Epidermal melanocyte (primary cell): ENCODE results near the gene QSOX1.

ENCODE experiments used
- DNase-seq: peaks from one replicate; pipeline ENCODE4 v3.0.0; 2011; ENCODE audit warnings: low spot score; ENCODE audit not compliant: insufficient read length

The QSOX1 gene

GRCh38 chr1:180249725-180250498 is 95.2 kb downstream of the QSOX1 start:
- DNase-seq = no peak

- no peak for DNase-seq
Measured at GRCh38 chr1:180250499-180250770, 95.8 kb downstream of the QSOX1 start.

DNA sequence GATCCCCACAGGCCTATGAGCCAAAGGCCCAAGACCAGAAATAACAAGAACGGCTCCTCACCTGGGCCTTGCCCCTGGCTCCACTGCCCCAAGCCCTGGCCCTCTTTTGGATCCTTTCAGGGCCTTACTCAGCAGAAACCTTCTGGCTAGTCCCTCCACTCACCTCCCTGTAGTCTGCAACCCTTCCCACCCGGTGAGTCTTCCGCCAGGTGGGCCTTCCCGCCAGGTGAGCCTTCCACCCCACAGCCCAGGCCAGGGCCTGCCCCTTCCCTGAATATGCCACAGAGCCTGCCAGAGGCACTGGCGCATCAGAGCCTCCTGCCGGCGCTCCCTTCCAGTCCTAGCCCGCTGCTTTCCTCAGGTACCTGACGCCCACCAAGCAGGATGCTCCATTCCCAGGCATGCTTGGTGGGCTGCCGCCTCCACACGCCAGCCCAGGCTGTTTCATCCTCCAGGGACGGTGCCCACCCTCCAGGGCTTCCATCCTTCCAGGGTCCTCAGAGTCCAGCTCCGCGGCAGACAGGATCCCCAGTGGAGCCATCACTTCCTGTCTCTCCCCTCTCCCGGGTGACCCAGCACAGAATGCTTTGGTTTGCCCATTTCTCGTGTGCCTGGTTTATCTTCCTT is 96.3 kb downstream of the QSOX1 start:
- no peak for DNase-seq

DNA sequence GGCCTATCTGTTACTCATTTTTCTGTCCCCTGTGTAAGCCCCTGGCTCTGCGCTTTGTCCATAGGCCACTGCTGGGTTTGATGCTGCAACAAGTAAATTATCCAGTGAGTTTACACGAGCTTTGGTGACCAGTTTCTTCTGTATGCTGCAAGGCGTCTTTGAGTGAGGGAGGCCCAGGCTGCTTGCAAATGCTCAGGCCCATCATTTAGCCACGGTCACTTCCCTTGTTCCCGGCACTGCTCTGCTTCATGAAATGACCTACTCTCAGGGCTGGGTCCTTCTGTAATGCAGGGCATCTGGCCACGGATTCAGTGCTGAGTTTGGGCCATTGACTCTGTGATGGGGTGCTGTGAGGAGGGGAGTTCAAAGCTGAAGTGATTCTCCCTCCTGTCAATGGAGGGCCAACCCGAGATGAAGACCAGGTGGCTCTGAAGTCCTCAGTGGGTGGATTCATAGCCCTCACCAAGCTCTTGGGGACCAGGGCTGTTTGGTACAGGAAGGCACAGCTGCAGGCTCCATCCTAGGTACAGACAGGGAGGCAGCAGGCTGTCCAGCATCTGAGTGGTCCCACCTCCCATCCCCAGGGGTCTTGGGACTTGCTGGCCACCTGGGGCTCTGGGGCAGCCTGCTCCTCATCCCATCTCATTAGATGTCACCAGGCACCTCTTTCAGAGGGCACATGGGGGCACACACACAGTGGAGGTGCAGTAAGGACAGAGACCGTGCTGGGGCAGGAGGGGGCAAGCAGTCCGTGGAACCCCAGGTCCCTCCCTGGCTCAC is 97.0 kb downstream of the QSOX1 start:
- no peak for DNase-seq

DNA sequence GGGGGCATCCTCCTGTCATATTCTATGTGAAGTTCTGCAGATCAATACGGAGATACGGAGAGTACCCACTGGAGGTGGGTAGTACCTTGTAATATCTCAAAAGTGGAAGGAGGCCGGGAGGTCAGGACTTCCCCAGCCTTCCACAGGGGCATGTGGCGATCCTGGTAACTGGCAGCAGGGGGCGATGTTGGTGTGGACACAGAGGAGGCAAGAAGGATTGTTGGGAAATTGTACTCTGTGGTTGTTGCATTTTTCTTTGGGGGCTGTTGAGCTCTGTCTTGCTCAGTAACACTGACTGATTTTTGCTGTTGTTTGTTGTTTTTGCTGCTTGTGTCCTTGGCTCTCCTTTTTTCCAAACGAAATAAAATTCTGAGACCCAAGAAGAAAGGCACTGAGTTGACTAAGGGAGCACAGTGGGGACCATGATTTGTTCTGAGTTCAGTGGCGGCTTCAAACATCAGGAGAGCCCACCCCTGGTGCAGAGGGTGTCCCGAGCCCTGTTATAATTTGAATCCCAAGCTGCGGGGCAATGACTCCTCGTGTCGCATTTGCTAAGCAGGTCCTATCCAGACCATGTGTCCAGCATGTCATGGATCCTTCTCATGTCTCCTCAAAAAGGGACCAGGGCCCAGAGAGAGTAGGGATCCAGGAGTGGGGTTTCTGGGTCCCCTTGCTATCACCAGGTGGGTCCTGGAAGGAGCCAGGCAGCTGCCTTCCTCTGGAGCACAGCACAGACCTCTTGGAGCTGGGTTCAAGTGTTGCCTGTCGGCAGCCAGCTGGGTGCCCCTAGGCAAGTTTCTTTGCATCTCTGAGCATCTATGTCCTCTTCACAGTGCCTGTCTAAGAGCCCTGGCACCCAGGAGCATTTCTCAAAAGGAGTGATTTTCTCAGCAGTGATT is 98.2 kb downstream of the QSOX1 start:
- no peak for DNase-seq
